ENCODE results near the gene RAC3.

The RAC3 gene

GRCh38 chr17:82042649-82043048 lies 11.2 kb downstream of the RAC3 start:
- H3K27ac ChIP-seq = no peak overlapping the region
- TF ChIP-seq Cebpa-rat (IDR thresholded peaks at IDR 0.05) = no peak
- peaks cover 4 to 26% (median 6%) of the 10 kb centered on the region in 10 experiments; a peak in 18 of 20 replicates for H3K4me1 ChIP-seq
- H3K36me3 ChIP-seq = peaks cover 0 to 15% (median 11%) of the 10 kb centered on the region in 11 experiments; a peak in 13 of 22 replicates
- H3K9me3 ChIP-seq (replicated peaks in 1 of 11) = no peaks in the 10 kb centered on the region
- H3K27me3 ChIP-seq = no peaks in the 10 kb centered on the region
- no peak overlapping the region for H3K4me2 ChIP-seq
- H3K4me3 ChIP-seq = no peak overlapping the region
- H3K9ac ChIP-seq = no peak overlapping the region
- peaks cover 0 to 3% (median 0%) of the 10 kb centered on the region in 11 experiments; a peak in 1 of 22 replicates for H4K20me1 ChIP-seq

GRCh38 chr17:82043507-82043906 lies 12.0 kb downstream of the RAC3 start:
- H3K9me3 ChIP-seq (replicated peaks in 1 of 11) = no peaks in the 10 kb centered on the region
- H3K4me1 ChIP-seq = peaks cover 0 to 20% (median 0%) of the 10 kb centered on the region in 10 experiments; a peak in 8 of 20 replicates
- peaks cover 5 to 23% (median 18%) of the 10 kb centered on the region in 11 experiments; a peak in 16 of 22 replicates for H3K36me3 ChIP-seq
- no peaks in the 10 kb centered on the region for H3K27me3 ChIP-seq
- H3K9ac ChIP-seq = no peak overlapping the region
- TF ChIP-seq Cebpa-rat (IDR thresholded peaks at IDR 0.05) = no peak
- peaks cover 0 to 3% (median 0%) of the 10 kb centered on the region in 11 experiments; a peak in 1 of 22 replicates for H4K20me1 ChIP-seq
- H3K4me3 ChIP-seq = no peak overlapping the region
- no peak overlapping the region for H3K4me2 ChIP-seq
- H3K27ac ChIP-seq = no peak overlapping the region

- no peak overlapping the region for H3K27ac ChIP-seq
- H4K20me1 ChIP-seq = peaks cover 0 to 9% (median 0%) of the 10 kb centered on the region in 11 experiments; a peak in 2 of 22 replicates
- H3K4me1 ChIP-seq = peaks cover 9 to 25% (median 12%) of the 10 kb centered on the region in 10 experiments
- H3K4me2 ChIP-seq = no peak overlapping the region
- H3K36me3 ChIP-seq = peaks cover 5 to 42% (median 31%) of the 10 kb centered on the region in 11 experiments; a peak in 16 of 22 replicates
- TF ChIP-seq Cebpa-rat (IDR thresholded peaks at IDR 0.05) = no peak
- peak overlapping the region in 1 of 11 experiments; percentile 19; a peak in 1 of 22 replicates for H3K9ac ChIP-seq
- no peaks in the 10 kb centered on the region for H3K27me3 ChIP-seq
- no peak overlapping the region for H3K4me3 ChIP-seq
- no peaks in the 10 kb centered on the region for H3K9me3 ChIP-seq (replicated peaks in 1 of 11)
These were observed 14.5 kb downstream of the RAC3 start for GRCh38 chr17:82045936-82046484.

- H3K27me3 ChIP-seq = no peaks in the 10 kb centered on the region
- H3K27ac ChIP-seq = no peak overlapping the region
- peaks cover 11 to 18% (median 14%) of the 10 kb centered on the region in 10 experiments for H3K4me1 ChIP-seq
- no peak overlapping the region for H3K4me3 ChIP-seq
- peaks cover 0 to 11% (median 0%) of the 10 kb centered on the region in 11 experiments; a peak in 8 of 22 replicates for H4K20me1 ChIP-seq
- no peak for TF ChIP-seq Cebpa-rat (IDR thresholded peaks at IDR 0.05)
- no peak overlapping the region for H3K4me2 ChIP-seq
- peaks cover 5 to 42% (median 31%) of the 10 kb centered on the region in 11 experiments; a peak in 16 of 22 replicates for H3K36me3 ChIP-seq
- H3K9ac ChIP-seq = no peak overlapping the region
- H3K9me3 ChIP-seq (replicated peaks in 1 of 11) = no peaks in the 10 kb centered on the region
These were observed 15.4 kb downstream of the RAC3 start for GRCh38 chr17:82046903-82047302.

GRCh38 chr17:82047379-82047778 lies 15.9 kb downstream of the RAC3 start:
- peaks cover 0 to 16% (median 5%) of the 10 kb centered on the region in 11 experiments; a peak in 19 of 22 replicates for H4K20me1 ChIP-seq
- H3K4me3 ChIP-seq = no peak overlapping the region
- H3K4me1 ChIP-seq = peaks cover 12 to 18% (median 14%) of the 10 kb centered on the region in 10 experiments
- no peaks in the 10 kb centered on the region for H3K9me3 ChIP-seq (replicated peaks in 1 of 11)
- H3K27ac ChIP-seq = no peak overlapping the region
- no peaks in the 10 kb centered on the region for H3K27me3 ChIP-seq
- peaks cover 5 to 42% (median 31%) of the 10 kb centered on the region in 11 experiments; a peak in 16 of 22 replicates for H3K36me3 ChIP-seq
- H3K4me2 ChIP-seq = no peak overlapping the region
- H3K9ac ChIP-seq = no peak overlapping the region
- TF ChIP-seq Cebpa-rat (IDR thresholded peaks at IDR 0.05) = no peak

- no peaks in the 10 kb centered on the region for H3K9me3 ChIP-seq (replicated peaks in 1 of 11)
- peaks cover 18 to 25% (median 21%) of the 10 kb centered on the region in 10 experiments for H3K4me1 ChIP-seq
- H3K27ac ChIP-seq = no peak overlapping the region
- no peak overlapping the region; a peak in 1 of 22 replicates for H3K9ac ChIP-seq
- H3K27me3 ChIP-seq = no peaks in the 10 kb centered on the region
- peaks cover 5 to 42% (median 32%) of the 10 kb centered on the region in 11 experiments; a peak in 17 of 22 replicates for H3K36me3 ChIP-seq
- H3K4me2 ChIP-seq = no peak overlapping the region
- TF ChIP-seq Cebpa-rat (IDR thresholded peaks at IDR 0.05) = no peak
- peaks cover 0 to 22% (median 11%) of the 10 kb centered on the region in 11 experiments; a peak in 19 of 22 replicates for H4K20me1 ChIP-seq
- no peak overlapping the region for H3K4me3 ChIP-seq
These were observed 16.6 kb downstream of the RAC3 start for GRCh38 chr17:82047914-82048570.

GRCh38 chr17:82048571-82048971 lies 17.1 kb downstream of the RAC3 start:
- Histone ChIP-seq H3K36me3 (peaks cover 9 to 47% (median 36%) of the 10 kb centered on the region in 11 experiments; a peak in 21 of 22 replicates), H3K27ac (no peak overlapping the region), H3K4me3 (no peak overlapping the region), H3K9me3 (replicated peaks in 1 of 11) (no peaks in the 10 kb centered on the region), H4K20me1 (peaks cover 0 to 28% (median 17%) of the 10 kb centered on the region in 11 experiments; a peak in 19 of 22 replicates), H3K9ac (no peak overlapping the region; a peak in 1 of 22 replicates), H3K4me1 (peaks cover 23 to 30% (median 26%) of the 10 kb centered on the region in 10 experiments), H3K4me2 (no peak overlapping the region), H3K27me3 (no peaks in the 10 kb centered on the region)
- no peak for TF ChIP-seq Cebpa-rat (IDR thresholded peaks at IDR 0.05)

- H3K4me3 ChIP-seq = no peak overlapping the region
- peak overlapping the region in 2 of 11 experiments; percentile 90 to 94; a peak in 2 of 22 replicates for H3K9ac ChIP-seq
- no peaks in the 10 kb centered on the region for H3K9me3 ChIP-seq (replicated peaks in 1 of 11)
- H3K27ac ChIP-seq = no peak overlapping the region
- no peak for TF ChIP-seq Cebpa-rat (IDR thresholded peaks at IDR 0.05)
- H3K36me3 ChIP-seq = peaks cover 14 to 52% (median 41%) of the 10 kb centered on the region in 11 experiments
- 0 out of 22 replicates have a peak overlapping the region, but pooled peaks of 1 of the 11 experiments have one; percentile 98 for H3K4me2 ChIP-seq
- H4K20me1 ChIP-seq = peaks cover 0 to 33% (median 22%) of the 10 kb centered on the region in 11 experiments; a peak in 19 of 22 replicates
- H3K27me3 ChIP-seq = no peaks in the 10 kb centered on the region
- peaks cover 27 to 34% (median 31%) of the 10 kb centered on the region in 10 experiments for H3K4me1 ChIP-seq
These were observed 17.6 kb downstream of the RAC3 start for GRCh38 chr17:82049106-82049505.

GRCh38 chr17:82049521-82049971 lies 18.1 kb downstream of the RAC3 start:
- no peaks in the 10 kb centered on the region for H3K27me3 ChIP-seq
- H3K4me1 ChIP-seq = peaks cover 27 to 34% (median 32%) of the 10 kb centered on the region in 10 experiments
- no peak overlapping the region for H3K27ac ChIP-seq
- no peak for TF ChIP-seq Cebpa-rat (IDR thresholded peaks at IDR 0.05)
- 0 out of 20 replicates have a peak overlapping the region, but pooled peaks of 1 of the 10 experiments have one; percentile 98 for H3K4me3 ChIP-seq
- peaks cover 0 to 38% (median 26%) of the 10 kb centered on the region in 11 experiments; a peak in 19 of 22 replicates for H4K20me1 ChIP-seq
- H3K36me3 ChIP-seq = peaks cover 18 to 57% (median 46%) of the 10 kb centered on the region in 11 experiments
- no peaks in the 10 kb centered on the region for H3K9me3 ChIP-seq (replicated peaks in 1 of 11)
- peak overlapping the region in 7 of 11 experiments; percentile 32 to 94 (median 90); a peak in 8 of 22 replicates for H3K9ac ChIP-seq
- peak overlapping the region in 4 of 11 experiments; percentile 92 to 99 (median 96); a peak in 3 of 22 replicates for H3K4me2 ChIP-seq
